Suprapubic skin (tissue), 4 donors: ENCODE results near the gene FOXL3.

Experiments
- EP300 ChIP-seq: sonication (generic); formaldehyde crosslinking; IDR thresholded peaks from one replicate; pipeline ENCODE4 v1.6.1; 2017; ENCODE audit warnings: antibody characterized with exemption
- POLR2AphosphoS5 ChIP-seq, 3 donors: sonication (generic); formaldehyde crosslinking; IDR thresholded peaks; one replicate each; pipeline ENCODE4 v1.6.1; 2017; ENCODE audit warnings: antibody characterized with exemption in 3 of 3
- TF ChIP-seq, protein P1 (sequence below), 2 donors: fragments of 200-600 bp in 1 of 2; fragments of 450-650 bp in 1 of 2; sonication (generic) in 1 of 2; IDR thresholded peaks; one replicate each; pipeline ENCODE4 v1.5.1; 2016 to 2019; ENCODE audit warnings: antibody characterized with exemption in 2 of 2, mild to moderate bottlenecking in 1 of 2, moderate library complexity in 1 of 2

DNA sequence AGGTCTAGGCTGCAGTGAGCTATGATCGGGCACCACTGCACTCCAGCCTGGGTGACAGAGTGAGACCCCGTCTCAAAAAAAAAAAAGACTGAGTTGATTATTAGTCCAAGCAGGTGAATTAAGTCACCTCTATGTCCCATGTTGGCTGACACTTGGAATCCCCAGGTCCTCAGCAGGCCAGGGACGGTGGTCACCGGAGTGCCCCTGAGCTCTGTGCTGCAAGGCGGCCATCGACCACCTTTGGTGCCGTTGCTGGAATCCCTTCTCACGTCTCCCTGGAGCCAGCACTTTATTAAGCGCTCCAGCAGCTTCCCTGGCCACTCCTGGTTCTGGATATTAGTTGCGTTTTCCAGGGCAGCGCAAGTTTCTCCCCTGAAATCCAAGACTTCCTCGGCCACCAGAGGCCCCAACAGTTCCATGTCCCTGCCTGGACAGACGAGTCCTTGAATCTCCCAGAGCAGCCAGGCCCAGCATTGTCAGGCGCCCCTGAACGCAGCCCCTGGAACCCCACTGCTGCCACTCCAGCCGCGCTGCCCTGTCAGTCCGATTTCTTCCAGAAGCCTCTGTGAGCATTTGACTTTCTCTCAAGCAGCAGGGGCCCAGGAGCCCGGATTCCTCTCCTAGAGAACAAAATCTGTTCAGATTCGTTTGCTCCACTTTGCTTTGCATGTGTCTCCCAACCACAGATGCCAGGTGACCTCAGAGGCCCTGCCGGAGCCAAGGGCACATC is 38.4 kb upstream of the FOXL3 start:
- TF ChIP-seq, protein P1, sequence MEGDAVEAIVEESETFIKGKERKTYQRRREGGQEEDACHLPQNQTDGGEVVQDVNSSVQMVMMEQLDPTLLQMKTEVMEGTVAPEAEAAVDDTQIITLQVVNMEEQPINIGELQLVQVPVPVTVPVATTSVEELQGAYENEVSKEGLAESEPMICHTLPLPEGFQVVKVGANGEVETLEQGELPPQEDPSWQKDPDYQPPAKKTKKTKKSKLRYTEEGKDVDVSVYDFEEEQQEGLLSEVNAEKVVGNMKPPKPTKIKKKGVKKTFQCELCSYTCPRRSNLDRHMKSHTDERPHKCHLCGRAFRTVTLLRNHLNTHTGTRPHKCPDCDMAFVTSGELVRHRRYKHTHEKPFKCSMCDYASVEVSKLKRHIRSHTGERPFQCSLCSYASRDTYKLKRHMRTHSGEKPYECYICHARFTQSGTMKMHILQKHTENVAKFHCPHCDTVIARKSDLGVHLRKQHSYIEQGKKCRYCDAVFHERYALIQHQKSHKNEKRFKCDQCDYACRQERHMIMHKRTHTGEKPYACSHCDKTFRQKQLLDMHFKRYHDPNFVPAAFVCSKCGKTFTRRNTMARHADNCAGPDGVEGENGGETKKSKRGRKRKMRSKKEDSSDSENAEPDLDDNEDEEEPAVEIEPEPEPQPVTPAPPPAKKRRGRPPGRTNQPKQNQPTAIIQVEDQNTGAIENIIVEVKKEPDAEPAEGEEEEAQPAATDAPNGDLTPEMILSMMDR (IDR thresholded peaks at IDR 0.05), result no peak
- TF ChIP-seq EP300, result no peak
- TF ChIP-seq POLR2AphosphoS5 (IDR thresholded peaks at IDR 0.05), result no peak
